GM23338 (cell line): ENCODE data around the gene PTGDS. TPM values are rescaled to one million over a fixed set of nuclear protein-coding genes. Genes with fewer than 3 reads are reported as not detected.

Experiments used
- ATAC-seq: fragments of 200-7000 bp; cut with Tn5 transposase; 3 replicates; pipeline ENCODE4 v1.9.1; 2020
- DNase-seq: peaks from one replicate; pipeline ENCODE4 v3.0.0-alpha.2; 2015; ENCODE audit warnings: low spot score
- H2AFZ ChIP-seq: fragments of 200-600 bp; sonication (generic); 2 replicates; pipeline ENCODE4 v1.8.0; 2016; ENCODE audit warnings: antibody characterized with exemption, mild to moderate bottlenecking, moderate library complexity
- H3F3A ChIP-seq: fragments of 200-600 bp; sonication (generic); replicated peaks from 2 replicates; pipeline ENCODE4 v1.8.0; 2017; ENCODE audit warnings: antibody characterized with exemption, mixed run types, low read depth
- H3K27ac ChIP-seq: fragments of 200-600 bp; sonication (generic); 2 replicates; pipeline ENCODE4 v1.6.1; 2016; ENCODE audit warnings: low read depth
- H3K27me3 ChIP-seq: fragments of 200-600 bp; sonication (generic); 2 replicates; pipeline ENCODE4 v1.8.0; 2016; ENCODE audit warnings: mild to moderate bottlenecking, mixed run types, moderate library complexity; ENCODE audit not compliant: insufficient read depth
- H3K36me3 ChIP-seq: fragments of 200-600 bp; sonication (generic); 2 replicates; pipeline ENCODE4 v1.8.0; 2016; ENCODE audit warnings: mild to moderate bottlenecking; ENCODE audit not compliant: insufficient read depth
- H3K4me1 ChIP-seq: fragments of 200-600 bp; sonication (generic); 2 replicates; pipeline ENCODE4 v1.8.0; 2016; ENCODE audit warnings: mild to moderate bottlenecking, moderate library complexity; ENCODE audit not compliant: insufficient read depth
- H3K4me2 ChIP-seq: fragments of 200-600 bp; sonication (generic); 2 replicates; pipeline ENCODE4 v1.7.1; 2017; ENCODE audit warnings: mixed run types
- H3K4me3 ChIP-seq: fragments of 200-600 bp; sonication (generic); 2 replicates; pipeline ENCODE4 v1.6.1; 2016; ENCODE audit warnings: mixed run types
- H3K79me2 ChIP-seq: fragments of 200-600 bp; sonication (generic); replicated peaks from 2 replicates; pipeline ENCODE4 v1.8.0; 2017; ENCODE audit warnings: mild to moderate bottlenecking; ENCODE audit not compliant: insufficient read depth
- H3K9me2 ChIP-seq: fragments of 200-600 bp; sonication (generic); 2 replicates; pipeline ENCODE4 v1.8.0; 2017; ENCODE audit not compliant: insufficient read depth
- H4K20me1 ChIP-seq: fragments of 200-600 bp; sonication (generic); replicated peaks from 2 replicates; pipeline ENCODE4 v1.8.0; 2017; ENCODE audit warnings: mild to moderate bottlenecking; ENCODE audit not compliant: insufficient read depth
- H3K27ac Mint-ChIP-seq: 2 replicates; pipeline ENCODE4 v1.8.0; 2020; ENCODE audit warnings: inconsistent platforms, mild to moderate bottlenecking, moderate library complexity, mixed read lengths
- H3K27me3 Mint-ChIP-seq: 3 replicates; pipeline ENCODE4 v1.8.0; 2022; ENCODE audit warnings: low read depth, mild to moderate bottlenecking, moderate library complexity, mixed read lengths, inconsistent platforms; ENCODE audit not compliant: insufficient read depth, poor library complexity
- H3K36me3 Mint-ChIP-seq: 3 replicates; pipeline ENCODE4 v1.8.0; 2021; ENCODE audit warnings: low read depth, mild to moderate bottlenecking, inconsistent platforms, moderate library complexity, mixed read lengths
- H3K4me1 Mint-ChIP-seq: 3 replicates; pipeline ENCODE4 v1.8.0; 2020; ENCODE audit warnings: mild to moderate bottlenecking, inconsistent platforms, mixed read lengths
- H3K4me3 Mint-ChIP-seq: 3 replicates; pipeline ENCODE4 v1.8.0; 2021; ENCODE audit warnings: moderate library complexity, mild to moderate bottlenecking, inconsistent platforms, mixed read lengths
- H3K9me3 Mint-ChIP-seq: 3 replicates; pipeline ENCODE4 v1.8.0; 2020; ENCODE audit warnings: moderate library complexity, mild to moderate bottlenecking, inconsistent platforms, mixed read lengths
- CREB1 ChIP-seq: fragments of 250-450 bp; sonication (Bioruptor Pico); IDR thresholded peaks from 2 replicates; pipeline ENCODE4 v1.5.0; 2020; ENCODE audit warnings: low read depth, mild to moderate bottlenecking, moderate library complexity
- CTCF ChIP-seq, 2 experiments: fragments of 200-600 bp in 1 of 2; sonication (generic) in 1 of 2; conservative IDR thresholded peaks; 2 replicates each; pipeline versions ENCODE4 v1.5.1 to v1.6.1; 2016 to 2017; ENCODE audit warnings: antibody characterized with exemption in 2 of 2, low read depth in 2 of 2, mild to moderate bottlenecking in 2 of 2, moderate library complexity in 1 of 2
- EZH2 ChIP-seq: fragments of 200-600 bp; sonication (generic); IDR thresholded peaks from one replicate; pipeline ENCODE4 v1.8.0; 2017; ENCODE audit warnings: antibody characterized with exemption, mild to moderate bottlenecking, low read depth; ENCODE audit not compliant: unreplicated experiment
- EZH2phosphoT487 ChIP-seq: fragments of 200-600 bp; sonication (generic); IDR thresholded peaks from one replicate; pipeline ENCODE4 v1.8.1; 2018; ENCODE audit warnings: antibody characterized with exemption; ENCODE audit not compliant: unreplicated experiment
- JUNB ChIP-seq: IDR thresholded peaks from one replicate; pipeline ENCODE4 v1.6.1; 2016; ENCODE audit warnings: antibody characterized with exemption; ENCODE audit not compliant: unreplicated experiment
- NANOG ChIP-seq: IDR thresholded peaks from 2 replicates; pipeline ENCODE4 v1.6.1; 2016; ENCODE audit warnings: antibody characterized with exemption, borderline replicate concordance
- POLR2AphosphoS5 ChIP-seq: IDR thresholded peaks from 2 replicates; pipeline ENCODE4 v1.6.1; 2016; ENCODE audit warnings: antibody characterized with exemption, low read depth
- STAT1 ChIP-seq: IDR thresholded peaks from one replicate; pipeline ENCODE4 v1.6.1; 2016; ENCODE audit warnings: antibody characterized with exemption; ENCODE audit not compliant: unreplicated experiment
- ZNF114 ChIP-seq: fragments of 250-450 bp; sonication (Bioruptor Pico); IDR thresholded peaks from 2 replicates; pipeline ENCODE4 v1.5.0; 2020; ENCODE audit warnings: mild to moderate bottlenecking, moderate library complexity
- ZNF331 ChIP-seq: fragments of 250-450 bp; sonication (Bioruptor Pico); IDR thresholded peaks from 2 replicates; pipeline ENCODE4 v1.5.0; 2020; ENCODE audit warnings: low read depth, mild to moderate bottlenecking, moderate library complexity
- ZNF462 ChIP-seq: fragments of 250-450 bp; sonication (Bioruptor Pico); IDR thresholded peaks from 2 replicates; pipeline ENCODE4 v1.5.0; 2020; ENCODE audit warnings: mild to moderate bottlenecking, moderate library complexity
- polyA plus RNA-seq: library from polyadenylated mRNA; unstranded; fragments of >200 nt; fragmentation: Nextera tagmentation; extraction: Ambion mirVana; gene quantifications from 2 replicates; pipeline ENCODE4 v1.2.1, GENCODE V29; 2016
- total RNA-seq: library from RNA; depleted of rRNA; stranded (reverse); fragments of >200 nt; shearing (Covaris generic); gene quantifications from 2 replicates; pipeline ENCODE4 v1.2.3, GENCODE V29; 2014
- TF ChIP-seq, protein P1 (sequence below): IDR thresholded peaks from one replicate; pipeline ENCODE4 v1.6.1; 2018; ENCODE audit warnings: antibody characterized with exemption; ENCODE audit not compliant: unreplicated experiment
- TF ChIP-seq, protein P2 (sequence below): IDR thresholded peaks from 2 replicates; pipeline ENCODE4 v1.6.1; 2016; ENCODE audit warnings: antibody characterized with exemption

PTGDS gene
- total and polyA plus RNA-seq, 2 experiments from 2014 or later, result 1.9 to 3.1 TPM

DNA sequence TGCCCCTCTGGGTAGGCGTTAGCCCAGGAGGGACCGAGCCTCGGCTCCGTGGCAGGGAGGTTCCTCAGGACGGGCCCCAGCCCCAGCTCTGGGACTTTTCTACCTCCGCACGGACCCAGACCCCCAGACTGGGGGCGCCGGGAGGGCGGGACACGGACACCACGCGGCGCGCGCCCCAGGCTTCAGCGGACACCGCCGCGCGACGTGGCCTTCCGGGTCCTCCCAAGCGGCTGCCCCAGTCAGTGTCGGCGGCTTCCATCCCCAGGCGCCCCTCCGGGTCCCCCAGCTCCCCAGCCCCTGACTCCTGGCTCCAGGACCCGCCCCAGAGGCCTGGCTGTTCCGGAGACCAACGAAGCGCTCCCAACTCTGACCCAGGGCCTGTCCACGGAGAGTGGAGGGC lies 8.5 kb downstream of the PTGDS start (continued):
- TF ChIP-seq, protein P1, sequence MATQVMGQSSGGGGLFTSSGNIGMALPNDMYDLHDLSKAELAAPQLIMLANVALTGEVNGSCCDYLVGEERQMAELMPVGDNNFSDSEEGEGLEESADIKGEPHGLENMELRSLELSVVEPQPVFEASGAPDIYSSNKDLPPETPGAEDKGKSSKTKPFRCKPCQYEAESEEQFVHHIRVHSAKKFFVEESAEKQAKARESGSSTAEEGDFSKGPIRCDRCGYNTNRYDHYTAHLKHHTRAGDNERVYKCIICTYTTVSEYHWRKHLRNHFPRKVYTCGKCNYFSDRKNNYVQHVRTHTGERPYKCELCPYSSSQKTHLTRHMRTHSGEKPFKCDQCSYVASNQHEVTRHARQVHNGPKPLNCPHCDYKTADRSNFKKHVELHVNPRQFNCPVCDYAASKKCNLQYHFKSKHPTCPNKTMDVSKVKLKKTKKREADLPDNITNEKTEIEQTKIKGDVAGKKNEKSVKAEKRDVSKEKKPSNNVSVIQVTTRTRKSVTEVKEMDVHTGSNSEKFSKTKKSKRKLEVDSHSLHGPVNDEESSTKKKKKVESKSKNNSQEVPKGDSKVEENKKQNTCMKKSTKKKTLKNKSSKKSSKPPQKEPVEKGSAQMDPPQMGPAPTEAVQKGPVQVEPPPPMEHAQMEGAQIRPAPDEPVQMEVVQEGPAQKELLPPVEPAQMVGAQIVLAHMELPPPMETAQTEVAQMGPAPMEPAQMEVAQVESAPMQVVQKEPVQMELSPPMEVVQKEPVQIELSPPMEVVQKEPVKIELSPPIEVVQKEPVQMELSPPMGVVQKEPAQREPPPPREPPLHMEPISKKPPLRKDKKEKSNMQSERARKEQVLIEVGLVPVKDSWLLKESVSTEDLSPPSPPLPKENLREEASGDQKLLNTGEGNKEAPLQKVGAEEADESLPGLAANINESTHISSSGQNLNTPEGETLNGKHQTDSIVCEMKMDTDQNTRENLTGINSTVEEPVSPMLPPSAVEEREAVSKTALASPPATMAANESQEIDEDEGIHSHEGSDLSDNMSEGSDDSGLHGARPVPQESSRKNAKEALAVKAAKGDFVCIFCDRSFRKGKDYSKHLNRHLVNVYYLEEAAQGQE, result no peak

GRCh38 chr9:136988872-136989271 lies 11.6 kb downstream of the PTGDS start:
- peaks cover 3% of the 10 kb centered on the region; the same call in 1 of the 2 replicates for H3K4me1 ChIP-seq
- H3K27ac Mint-ChIP-seq, result no peak overlapping the region
- TF ChIP-seq JUNB, result no peak
- no peak for TF ChIP-seq CREB1 (CRISPR knock-in tag)
- TF ChIP-seq STAT1, result no peak
- TF ChIP-seq ZNF462 (CRISPR knock-in tag), result no peak
- TF ChIP-seq ZNF114 (CRISPR knock-in tag), result no peak
- TF ChIP-seq EZH2, result no peak
- no peak for TF ChIP-seq NANOG
- TF ChIP-seq, protein P2, sequence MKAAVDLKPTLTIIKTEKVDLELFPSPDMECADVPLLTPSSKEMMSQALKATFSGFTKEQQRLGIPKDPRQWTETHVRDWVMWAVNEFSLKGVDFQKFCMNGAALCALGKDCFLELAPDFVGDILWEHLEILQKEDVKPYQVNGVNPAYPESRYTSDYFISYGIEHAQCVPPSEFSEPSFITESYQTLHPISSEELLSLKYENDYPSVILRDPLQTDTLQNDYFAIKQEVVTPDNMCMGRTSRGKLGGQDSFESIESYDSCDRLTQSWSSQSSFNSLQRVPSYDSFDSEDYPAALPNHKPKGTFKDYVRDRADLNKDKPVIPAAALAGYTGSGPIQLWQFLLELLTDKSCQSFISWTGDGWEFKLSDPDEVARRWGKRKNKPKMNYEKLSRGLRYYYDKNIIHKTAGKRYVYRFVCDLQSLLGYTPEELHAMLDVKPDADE, result no peak
- TF ChIP-seq CTCF (conservative IDR thresholded peaks at IDR 0.05; ENCODE audit: low read depth in 2 of 2), result no peak
- no peak for TF ChIP-seq POLR2AphosphoS5
- TF ChIP-seq EZH2phosphoT487, result no peak
- TF ChIP-seq ZNF331 (CRISPR knock-in tag), result no peak

More at GRCh38 chr9:136988872-136989271, 11.6 kb downstream of the PTGDS start:
- H2AFZ ChIP-seq, result no peak overlapping the region
- H4K20me1 ChIP-seq, result no peaks in the 10 kb centered on the region
- no peaks in the 10 kb centered on the region for H3F3A ChIP-seq
- H3K4me2 ChIP-seq, result no peak overlapping the region
- no peak overlapping the region for H3K4me3 ChIP-seq
- H3K27me3 ChIP-seq, result peaks cover 56% of the 10 kb centered on the region
- ATAC-seq (no peak), DNase-seq (no peak)
- no peaks in the 10 kb centered on the region; the same call in 2 of the 3 replicates for H3K36me3 Mint-ChIP-seq
- no peaks in the 10 kb centered on the region for H3K79me2 ChIP-seq
- H3K36me3 ChIP-seq, result no peaks in the 10 kb centered on the region
- peaks cover 10% of the 10 kb centered on the region for H3K9me3 Mint-ChIP-seq
- H3K27ac ChIP-seq, result no peak overlapping the region
- H3K27me3 Mint-ChIP-seq, result peaks cover 39% of the 10 kb centered on the region
- no peaks in the 10 kb centered on the region; the same call in 2 of the 3 replicates for H3K4me1 Mint-ChIP-seq
- no peaks in the 10 kb centered on the region for H3K9me2 ChIP-seq
- no peak overlapping the region for H3K4me3 Mint-ChIP-seq
